GM19238 (cell line): ENCODE measurements around the gene ENGASE.

Experiments used
- DNase-seq: peaks from one replicate; pipeline ENCODE4 v3.0.0; 2011; ENCODE audit warnings: low spot score; ENCODE audit not compliant: insufficient read length

The ENGASE gene

DNA sequence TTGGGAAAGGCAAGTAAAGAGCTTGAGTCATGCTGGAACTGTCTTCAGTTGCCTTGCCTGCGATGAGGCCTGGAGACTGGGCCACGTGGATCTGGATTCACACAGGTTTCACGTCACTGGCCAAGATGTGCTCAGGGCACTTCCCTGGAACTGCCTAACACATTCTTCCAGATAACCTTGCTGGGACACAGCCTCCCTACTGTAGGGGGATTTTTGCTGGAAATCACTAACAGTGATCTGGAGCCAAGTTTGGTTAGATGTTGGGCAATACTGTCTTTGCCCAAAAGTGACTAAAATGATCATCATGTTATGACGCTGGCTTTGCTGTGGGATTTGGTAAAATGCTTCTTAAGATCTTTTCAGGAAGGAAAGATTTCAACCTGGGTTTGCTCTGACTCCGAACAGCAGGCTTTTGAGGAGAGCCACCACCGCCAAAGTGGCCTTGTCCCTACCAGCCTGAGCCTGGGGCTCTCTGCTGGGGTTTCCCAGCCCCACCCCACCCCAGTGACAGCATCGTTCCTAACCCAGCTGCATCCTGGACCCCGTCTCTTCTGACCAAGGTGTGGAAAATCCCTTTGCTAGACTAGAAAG lies 36.0 kb upstream of the ENGASE start:
- no peak for DNase-seq

DNA sequence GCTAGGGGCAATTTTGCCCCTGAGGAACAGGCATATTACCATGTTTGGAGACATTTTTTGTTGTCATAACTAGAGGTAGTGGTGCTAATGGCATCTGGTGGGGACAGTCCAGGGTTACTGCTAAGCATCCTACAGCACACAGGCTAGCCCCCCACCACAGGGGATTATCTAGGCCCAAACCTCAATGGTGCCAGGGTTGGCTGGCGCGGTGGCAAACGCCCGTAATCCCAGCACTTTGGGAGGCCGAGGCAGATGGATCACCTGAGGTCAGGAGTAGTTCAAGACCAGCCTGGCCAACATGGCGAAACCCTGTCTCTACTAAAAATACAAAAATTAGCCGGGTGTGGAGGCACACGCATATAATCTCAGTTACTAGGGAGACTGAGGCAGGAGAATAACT lies 35.5 kb upstream of the ENGASE start:
- DNase-seq, result no peak

DNA sequence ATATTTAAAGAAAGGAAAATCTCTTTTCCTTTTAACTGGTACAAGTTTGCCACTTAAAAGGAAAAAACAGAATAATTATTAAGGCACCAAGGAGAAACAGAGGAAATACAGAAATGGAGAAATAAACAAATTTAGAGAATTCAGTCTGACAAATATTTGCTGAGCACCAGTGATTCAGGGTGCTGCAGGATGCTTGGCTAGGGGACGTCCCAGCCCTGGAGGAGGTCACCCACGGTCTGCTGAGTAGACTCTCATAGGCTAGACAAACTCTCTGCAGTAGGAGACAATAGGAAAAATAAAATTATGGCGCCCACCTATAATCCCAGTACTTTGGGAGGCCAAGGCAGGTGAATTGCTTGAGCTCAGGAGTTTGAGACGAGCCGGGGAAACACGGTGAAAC lies 34.7 kb upstream of the ENGASE start:
- DNase-seq, result no peak

DNA sequence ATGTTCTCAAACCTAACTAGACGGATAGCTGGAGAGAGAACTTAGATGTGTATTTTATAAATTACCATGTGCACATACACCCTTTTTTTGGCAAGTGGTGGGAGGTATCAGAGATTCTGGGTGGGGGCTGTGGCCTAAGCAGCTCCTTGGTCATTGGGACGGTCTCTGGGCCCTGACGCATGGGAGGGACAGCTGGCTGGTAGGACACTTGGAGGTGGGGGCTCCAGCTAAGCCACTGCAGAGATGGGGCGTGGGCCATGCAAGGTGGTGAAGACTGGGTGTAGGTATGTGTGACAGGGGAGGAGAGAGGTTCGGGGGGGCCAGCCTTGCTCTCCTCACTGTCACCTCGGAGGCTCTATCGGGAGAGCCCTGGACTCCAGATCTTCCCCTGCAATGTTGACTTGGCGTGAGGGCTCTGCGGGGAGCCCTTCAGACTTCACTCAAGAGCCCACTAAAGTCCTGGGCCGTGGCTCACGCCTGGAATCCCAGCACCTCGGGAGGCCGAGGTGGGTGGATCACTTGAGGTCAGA lies 33.5 kb upstream of the ENGASE start:
- DNase-seq, result no peak

DNA sequence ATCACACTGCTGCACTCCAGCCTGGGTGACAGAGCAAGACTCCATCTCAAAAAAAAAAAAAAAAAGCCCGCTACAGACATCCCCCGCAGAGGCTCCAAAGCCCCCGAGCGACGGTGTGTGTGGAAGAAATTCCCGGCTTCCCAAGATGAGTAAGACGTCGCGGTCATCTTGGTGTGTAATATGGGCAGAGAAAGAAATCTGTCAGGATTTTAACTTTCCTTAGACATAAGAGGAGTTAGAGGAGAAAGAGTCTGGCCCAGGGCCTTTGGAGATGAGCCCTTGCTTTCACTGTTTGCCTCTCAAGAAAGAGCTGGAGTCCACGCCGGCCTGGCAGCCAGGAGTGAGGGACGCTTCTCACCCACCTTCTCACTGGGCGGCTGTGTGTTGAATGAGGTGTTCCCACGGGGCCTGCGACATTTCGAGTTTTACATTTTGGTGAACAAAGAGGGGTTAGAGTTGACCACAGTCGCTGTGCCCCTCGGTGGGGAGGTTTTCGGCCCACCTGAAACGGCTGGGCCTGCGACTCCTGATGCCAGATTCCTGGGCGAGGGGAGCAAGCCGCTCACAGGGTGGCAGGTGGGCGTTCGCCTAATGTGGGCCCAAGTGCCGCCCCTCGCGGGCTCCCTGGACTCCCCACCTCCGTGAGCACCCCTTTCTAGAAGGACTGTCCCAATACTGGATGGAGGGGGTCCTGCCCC lies 32.8 kb upstream of the ENGASE start:
- DNase-seq, result no peak

DNA sequence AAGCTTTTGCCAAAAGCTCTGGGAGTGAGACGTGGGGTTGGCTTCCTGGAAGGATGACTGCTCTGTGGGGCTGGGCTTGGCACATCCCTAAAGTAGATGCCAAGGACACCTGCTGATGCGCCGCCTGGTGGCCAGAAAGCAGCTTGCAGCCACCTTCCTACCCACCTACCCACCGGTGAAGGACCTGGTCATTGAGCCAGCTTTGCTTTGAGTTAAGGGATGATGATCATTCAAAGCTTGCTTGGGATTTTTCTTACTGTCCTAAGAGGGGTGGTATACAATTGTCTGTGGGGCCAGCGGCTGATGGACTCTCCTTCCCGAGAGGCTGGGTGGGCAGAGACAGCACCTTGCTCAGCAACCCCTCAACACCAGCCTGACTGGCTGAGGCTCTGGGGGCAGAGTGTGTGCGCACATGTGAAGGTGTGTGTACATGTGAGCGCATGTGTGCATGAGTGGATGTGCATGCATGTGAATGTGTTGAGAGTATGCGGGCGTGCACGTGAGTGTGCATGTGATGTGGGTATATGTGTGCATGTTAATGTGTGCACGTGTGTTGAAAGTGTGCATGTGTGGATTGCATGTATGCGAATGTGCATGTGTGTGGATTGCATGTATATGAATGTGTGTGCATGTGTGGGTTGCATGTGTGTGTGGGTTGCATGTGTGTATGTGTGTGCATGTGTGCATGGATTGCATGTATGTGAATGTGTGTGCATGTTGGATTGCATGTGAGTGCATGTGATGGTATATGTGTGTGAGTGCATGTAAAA lies 32.0 kb upstream of the ENGASE start:
- peak; percentile 37 for DNase-seq

DNA sequence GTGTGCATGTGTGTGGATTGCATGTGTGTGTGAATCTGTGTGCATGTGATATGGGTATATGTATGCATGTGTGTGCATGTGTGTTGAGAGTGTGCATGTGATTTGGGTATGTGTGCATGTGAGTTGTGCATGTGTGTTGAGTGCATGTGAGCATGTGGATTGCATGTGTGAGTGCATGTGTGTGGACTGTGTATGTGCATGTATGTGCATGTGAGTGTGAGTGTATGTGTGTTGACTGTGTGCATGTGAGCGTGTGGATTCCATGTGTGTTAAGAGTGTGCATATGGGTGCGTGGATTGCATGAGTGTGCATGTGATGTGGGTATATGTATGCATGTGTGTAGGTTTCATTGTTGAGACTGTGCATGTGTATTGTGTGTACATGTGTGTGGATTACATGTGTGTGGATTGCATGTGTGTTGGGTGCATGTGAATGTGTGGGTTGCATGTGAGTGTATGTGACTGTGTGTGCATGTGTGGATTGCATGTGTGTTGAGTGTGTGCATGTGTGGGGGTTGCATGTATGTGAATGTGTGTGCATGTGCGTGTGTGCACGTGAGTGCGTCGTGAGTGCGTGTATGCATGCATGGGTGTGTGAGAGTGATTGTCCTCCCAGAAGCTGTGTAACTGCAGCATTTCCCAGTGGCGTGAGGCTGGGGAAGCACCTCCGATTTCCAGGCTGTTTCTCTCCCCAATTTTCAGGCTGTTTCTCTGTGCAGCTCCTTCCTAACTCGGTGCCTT lies 31.3 kb upstream of the ENGASE start:
- no peak for DNase-seq

DNA sequence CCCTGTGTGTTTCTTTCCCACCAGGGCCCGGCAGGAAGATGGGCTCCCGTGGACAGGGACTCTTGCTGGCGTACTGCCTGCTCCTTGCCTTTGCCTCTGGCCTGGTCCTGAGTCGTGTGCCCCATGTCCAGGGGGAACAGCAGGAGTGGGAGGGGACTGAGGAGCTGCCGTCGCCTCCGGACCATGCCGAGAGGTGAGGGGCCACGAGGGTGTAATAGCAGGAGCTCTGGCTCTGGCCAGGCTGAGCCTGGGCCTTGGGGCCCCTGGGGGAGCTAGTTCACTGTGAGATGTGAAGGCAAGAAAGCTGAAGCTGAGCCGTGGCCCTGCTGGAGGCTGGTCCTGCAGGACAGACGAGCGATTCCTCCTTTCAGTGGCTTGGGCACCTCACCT lies 30.7 kb upstream of the ENGASE start:
- DNase-seq, result no peak

DNA sequence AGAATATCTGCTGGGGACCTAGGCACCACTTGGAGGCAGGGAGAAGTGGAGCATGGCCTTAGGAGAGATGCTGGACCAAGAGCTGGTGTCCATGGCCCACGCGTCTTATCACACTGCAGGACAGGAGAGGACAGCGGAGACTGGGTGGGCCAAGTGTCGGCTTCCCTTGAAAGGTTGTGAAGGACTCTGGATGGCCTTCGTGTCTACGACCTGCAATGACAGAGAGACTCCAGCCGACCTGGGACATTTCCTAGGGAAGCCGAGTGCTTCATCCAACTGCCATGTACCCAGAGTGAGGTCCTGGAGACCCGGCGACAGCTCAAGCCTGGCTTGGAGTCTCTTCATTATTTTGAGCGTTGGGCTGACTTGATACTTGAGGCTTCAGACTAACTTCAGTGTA lies 30.2 kb upstream of the ENGASE start:
- no peak for DNase-seq

DNA sequence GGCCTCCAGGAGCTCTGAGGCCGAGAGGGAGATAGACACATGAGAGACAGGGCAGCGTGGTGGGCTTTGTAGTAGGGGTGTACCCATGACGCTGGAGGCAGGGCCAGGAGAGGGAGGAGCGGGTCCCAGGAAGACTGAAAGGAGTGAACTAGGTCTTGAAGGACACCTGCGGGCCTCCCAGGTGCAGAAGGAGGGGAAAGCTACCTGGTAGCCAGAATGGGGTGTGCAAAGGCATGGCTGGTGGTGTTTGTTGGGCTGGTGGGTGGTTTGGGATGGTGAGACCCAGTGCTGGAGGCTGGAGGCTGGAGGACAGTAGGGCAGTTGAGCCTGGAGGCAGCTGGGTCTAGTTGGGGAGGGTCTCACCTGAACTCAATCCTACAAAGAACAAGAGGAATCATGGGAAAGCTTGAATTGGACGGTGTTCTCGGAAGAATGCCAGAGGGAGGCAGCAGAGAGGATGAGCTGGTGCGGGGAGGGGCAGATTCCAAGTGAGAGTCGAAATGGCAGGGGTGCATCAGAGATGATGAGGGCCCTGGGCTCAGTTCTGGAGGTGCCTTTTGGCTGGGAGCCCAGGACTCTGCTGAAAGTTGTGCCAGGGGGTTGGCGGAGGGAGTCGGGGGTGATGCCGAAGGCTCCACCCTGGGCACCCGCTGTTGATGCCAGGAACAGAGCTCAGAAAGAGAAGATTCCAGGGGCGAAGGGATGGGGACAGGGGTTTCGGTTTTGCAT lies 29.5 kb upstream of the ENGASE start:
- DNase-seq, result no peak

DNA sequence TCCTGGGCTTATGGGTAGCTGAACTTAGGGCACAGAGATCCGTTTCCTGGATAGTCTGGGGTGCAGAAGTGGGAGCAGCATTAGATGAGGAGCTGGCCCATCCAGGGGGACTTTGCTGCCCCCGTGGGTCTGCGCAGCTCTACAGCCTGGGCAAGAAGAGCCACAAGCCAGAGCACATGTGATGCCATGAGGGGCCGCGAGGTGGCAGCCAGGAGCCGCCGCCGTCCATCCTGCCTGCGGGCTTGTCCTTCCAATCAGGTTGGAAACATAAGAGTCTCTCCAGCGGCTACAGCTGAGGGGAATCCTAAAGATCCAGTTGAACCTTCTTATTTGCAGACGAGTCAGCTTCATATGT lies 28.8 kb upstream of the ENGASE start:
- DNase-seq, result peak; percentile 74

DNA sequence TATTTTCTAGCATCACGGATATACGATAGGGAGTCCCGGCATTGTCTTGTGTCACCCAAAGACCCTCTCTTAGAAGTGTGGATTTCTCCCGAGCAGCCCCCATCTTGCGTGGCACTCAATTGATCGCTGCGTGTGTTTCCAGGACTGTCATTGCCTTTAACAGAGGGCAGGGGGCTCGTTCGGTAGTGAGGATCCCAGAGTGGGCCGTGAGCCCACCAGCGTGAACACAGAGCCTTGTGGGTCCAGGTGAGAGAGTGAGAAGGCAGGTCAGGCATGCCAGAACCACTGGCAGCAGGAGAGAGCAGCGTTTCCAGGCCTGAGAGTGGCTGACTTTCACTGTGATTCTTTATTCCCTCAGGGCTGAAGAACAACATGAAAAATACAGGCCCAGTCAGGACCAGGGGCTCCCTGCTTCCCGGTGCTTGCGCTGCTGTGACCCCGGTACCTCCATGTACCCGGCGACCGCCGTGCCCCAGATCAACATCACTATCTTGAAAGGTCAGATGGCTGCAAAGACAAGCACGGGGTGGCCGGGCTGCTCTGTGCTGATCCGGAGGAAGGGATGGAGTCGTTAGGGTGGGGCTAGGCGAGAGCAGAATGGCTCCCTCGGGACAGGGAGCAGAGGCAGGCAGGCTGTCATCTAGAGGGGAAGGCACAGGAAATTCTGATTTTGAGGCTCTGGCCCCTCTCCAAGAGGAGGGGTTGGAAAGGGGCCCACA lies 28.3 kb upstream of the ENGASE start:
- DNase-seq, result no peak

DNA sequence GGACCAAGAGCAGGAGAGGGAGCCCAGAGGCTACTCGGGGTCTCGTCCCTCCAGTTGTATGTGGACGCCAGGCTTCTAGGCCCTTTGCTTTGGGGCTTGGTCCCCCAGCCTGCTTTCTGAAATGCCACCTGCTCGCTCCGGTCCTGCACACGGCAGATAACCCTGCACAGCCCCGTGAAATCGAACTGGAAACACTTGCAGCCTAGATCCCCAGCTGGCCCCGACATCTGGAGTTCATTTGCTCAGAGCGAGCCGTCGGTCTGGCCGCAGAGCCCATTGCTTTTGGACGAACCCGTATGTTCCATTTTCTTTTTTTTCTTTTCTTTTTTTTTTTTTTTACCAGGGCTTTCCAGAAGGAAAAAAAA lies 27.7 kb upstream of the ENGASE start:
- DNase-seq, result no peak

DNA sequence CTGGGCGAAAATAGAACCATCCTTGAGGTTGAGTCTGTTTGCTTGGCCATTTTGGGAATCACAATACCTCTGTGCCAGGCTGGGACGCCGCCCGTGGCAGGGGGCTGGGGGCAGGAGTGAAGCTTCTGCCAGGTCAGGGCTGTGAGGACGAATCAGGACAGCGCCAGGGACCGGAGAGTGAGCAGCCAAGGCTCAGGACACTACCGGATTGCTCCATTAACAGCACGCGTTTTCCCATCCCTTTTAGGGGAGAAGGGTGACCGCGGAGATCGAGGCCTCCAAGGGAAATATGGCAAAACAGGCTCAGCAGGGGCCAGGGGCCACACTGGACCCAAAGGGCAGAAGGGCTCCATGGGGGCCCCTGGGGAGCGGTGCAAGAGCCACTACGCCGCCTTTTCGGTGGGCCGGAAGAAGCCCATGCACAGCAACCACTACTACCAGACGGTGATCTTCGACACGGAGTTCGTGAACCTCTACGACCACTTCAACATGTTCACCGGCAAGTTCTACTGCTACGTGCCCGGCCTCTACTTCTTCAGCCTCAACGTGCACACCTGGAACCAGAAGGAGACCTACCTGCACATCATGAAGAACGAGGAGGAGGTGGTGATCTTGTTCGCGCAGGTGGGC lies 27.2 kb upstream of the ENGASE start:
- no peak for DNase-seq

DNA sequence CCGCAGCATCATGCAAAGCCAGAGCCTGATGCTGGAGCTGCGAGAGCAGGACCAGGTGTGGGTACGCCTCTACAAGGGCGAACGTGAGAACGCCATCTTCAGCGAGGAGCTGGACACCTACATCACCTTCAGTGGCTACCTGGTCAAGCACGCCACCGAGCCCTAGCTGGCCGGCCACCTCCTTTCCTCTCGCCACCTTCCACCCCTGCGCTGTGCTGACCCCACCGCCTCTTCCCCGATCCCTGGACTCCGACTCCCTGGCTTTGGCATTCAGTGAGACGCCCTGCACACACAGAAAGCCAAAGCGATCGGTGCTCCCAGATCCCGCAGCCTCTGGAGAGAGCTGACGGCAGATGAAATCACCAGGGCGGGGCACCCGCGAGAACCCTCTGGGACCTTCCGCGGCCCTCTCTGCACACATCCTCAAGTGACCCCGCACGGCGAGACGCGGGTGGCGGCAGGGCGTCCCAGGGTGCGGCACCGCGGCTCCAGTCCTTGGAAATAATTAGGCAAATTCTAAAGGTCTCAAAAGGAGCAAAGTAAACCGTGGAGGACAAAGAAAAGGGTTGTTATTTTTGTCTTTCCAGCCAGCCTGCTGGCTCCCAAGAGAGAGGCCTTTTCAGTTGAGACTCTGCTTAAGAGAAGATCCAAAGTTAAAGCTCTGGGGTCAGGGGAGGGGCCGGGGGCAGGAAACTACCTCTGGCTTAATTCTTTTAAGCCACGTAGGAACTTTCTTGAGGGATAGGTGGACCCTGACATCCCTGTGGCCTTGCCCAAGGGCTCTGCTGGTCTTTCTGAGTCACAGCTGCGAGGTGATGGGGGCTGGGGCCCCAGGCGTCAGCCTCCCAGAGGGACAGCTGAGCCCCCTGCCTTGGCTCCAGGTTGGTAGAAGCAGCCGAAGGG lies 26.4 kb upstream of the ENGASE start:
- DNase-seq, result no peak

DNA sequence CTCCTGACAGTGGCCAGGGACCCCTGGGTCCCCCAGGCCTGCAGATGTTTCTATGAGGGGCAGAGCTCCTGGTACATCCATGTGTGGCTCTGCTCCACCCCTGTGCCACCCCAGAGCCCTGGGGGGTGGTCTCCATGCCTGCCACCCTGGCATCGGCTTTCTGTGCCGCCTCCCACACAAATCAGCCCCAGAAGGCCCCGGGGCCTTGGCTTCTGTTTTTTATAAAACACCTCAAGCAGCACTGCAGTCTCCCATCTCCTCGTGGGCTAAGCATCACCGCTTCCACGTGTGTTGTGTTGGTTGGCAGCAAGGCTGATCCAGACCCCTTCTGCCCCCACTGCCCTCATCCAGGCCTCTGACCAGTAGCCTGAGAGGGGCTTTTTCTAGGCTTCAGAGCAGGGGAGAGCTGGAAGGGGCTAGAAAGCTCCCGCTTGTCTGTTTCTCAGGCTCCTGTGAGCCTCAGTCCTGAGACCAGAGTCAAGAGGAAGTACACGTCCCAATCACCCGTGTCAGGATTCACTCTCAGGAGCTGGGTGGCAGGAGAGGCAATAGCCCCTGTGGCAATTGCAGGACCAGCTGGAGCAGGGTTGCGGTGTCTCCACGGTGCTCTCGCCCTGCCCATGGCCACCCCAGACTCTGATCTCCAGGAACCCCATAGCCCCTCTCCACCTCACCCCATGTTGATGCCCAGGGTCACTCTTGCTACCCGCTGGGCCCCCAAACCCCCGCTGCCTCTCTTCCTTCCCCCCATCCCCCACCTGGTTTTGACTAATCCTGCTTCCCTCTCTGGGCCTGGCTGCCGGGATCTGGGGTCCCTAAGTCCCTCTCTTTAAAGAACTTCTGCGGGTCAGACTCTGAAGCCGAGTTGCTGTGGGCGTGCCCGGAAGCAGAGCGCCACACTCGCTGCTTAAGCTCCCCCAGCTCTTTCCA lies 25.5 kb upstream of the ENGASE start:
- no peak for DNase-seq

DNA sequence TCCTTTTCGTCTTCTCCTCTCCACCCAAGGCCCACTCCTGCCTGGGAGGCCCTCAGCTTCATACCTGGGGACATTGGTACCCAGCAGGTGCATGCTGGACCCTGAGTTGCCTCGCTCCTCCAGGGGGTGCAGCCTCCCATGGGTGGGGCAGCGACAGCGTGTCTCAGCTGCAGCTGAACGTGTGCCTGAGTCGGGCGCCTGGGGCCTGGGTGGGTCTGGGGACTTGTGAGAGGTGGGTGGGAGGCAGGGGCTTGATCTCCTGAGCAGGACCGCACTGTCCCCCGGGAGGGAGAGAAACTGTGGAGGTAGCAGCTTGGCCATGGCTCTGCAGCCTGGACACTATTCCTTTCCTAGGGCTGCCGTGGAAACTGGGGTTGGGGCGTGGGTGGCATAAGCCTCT lies 24.8 kb upstream of the ENGASE start:
- DNase-seq, result no peak

DNA sequence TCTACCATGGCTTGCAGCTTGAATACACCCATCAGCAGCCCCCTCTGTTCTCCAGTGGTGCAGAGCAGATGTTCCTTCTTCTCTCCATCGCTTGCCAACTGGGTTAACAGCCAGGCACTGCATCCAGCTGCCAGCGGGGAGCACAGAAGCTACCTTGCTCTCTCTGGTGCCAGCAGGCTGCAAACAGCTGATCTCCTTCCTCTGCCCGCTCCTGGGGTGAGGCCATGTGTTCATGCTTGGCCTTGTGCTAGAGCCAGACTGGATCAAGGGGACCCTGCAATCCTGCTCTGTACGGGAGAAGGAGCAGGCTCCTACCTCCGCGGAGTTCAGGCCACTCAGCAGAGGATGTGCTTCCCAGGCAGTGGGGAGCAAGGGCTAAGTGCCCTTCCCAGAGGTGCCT lies 24.1 kb upstream of the ENGASE start:
- DNase-seq, result no peak
